Effector CD4-positive, alpha-beta T cell (primary cell): ENCODE measurements around the gene NAP1L5.

ENCODE experiments used
- DNase-seq: peaks from one replicate; pipeline ENCODE4 v3.0.0-alpha.2; 2020

Gene NAP1L5

GRCh38 chr4:88659055-88659889 is 38.4 kb downstream of the NAP1L5 start:
- DNase-seq = peak; percentile 12

GRCh38 chr4:88655226-88655625 is 42.4 kb downstream of the NAP1L5 start:
- DNase-seq = no peak

DNA sequence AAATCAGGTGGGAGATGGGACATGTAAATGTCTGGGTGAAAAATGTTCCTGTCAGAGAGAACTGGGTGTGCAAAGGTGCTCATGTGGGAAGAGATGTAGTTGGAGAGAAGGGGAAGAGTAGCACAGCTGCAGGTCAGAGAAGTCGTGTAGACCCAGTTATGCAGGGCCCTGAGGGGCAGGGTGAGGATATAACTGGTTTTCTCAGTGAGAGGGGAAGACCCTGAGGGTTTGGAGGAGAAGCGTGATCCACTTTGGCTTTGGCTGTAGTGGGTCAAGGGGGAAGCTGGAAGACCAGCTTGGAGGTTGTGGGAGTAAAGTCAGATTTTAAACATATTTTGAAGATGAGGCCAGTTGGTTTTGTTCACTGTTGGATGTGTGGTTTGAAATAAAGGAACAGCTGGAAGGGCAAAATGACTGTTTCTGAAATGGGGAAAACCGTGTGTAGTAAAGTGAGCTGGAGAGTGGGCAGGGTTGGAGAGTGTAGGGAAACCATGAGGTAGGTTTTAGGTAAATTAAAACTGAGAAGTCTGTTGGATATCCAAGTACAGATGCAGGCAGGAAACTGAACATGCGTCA is 44.2 kb downstream of the NAP1L5 start:
- no peak for DNase-seq

DNA sequence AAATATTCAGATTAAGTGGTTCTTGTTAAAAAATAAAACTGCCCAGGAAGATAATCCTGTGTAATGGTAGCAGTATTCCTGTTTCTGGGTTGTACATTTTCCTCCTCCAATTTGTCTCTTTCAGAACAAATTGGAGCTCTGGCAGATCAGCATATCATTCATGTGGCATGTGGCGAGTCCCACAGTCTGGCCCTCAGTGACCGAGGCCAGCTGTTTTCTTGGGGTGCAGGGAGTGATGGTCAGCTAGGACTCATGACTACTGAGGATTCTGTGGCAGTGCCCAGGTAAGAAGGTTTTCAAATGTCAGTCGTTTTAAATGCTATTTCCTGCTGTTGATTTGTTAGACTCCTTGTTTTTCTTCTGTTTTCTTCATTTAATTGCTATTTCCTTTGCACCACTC is 47.9 kb downstream of the NAP1L5 start:
- no peak for DNase-seq

- DNase-seq = no peak
These were observed 50.9 kb downstream of the NAP1L5 start for GRCh38 chr4:88646528-88647280.

- DNase-seq = no peak
These were observed 51.6 kb downstream of the NAP1L5 start for GRCh38 chr4:88645994-88646393.
